ENCODE data around the gene IFIH1.

Gene IFIH1

GRCh38 chr2:162342321-162342720 lies 23.8 kb upstream of the IFIH1 start:
- no peak overlapping the region for H3K4me3 ChIP-seq (ENCODE audit: low read depth, low read length)
- TF ChIP-seq CTCF (IDR thresholded peaks at IDR 0.05; ENCODE audit: borderline replicate concordance, insufficient read depth, low read depth, low read length), result no peak

GRCh38 chr2:162340822-162341221 lies 22.3 kb upstream of the IFIH1 start:
- TF ChIP-seq CTCF (IDR thresholded peaks at IDR 0.05; ENCODE audit: borderline replicate concordance, insufficient read depth, low read depth, low read length), result no peak
- no peak overlapping the region for H3K4me3 ChIP-seq (ENCODE audit: low read depth, low read length)

GRCh38 chr2:162337868-162338267 lies 19.4 kb upstream of the IFIH1 start:
- no peak for TF ChIP-seq CTCF (IDR thresholded peaks at IDR 0.05; ENCODE audit: borderline replicate concordance, insufficient read depth, low read depth, low read length)
- H3K4me3 ChIP-seq (ENCODE audit: low read depth, low read length), result no peak overlapping the region

GRCh38 chr2:162333968-162334367 lies 15.5 kb upstream of the IFIH1 start:
- peak; percentile 52; the same call in 1 of the 2 replicates for TF ChIP-seq CTCF (IDR thresholded peaks at IDR 0.05; ENCODE audit: borderline replicate concordance, insufficient read depth, low read depth, low read length)
- H3K4me3 ChIP-seq (ENCODE audit: low read depth, low read length), result no peak overlapping the region

GRCh38 chr2:162330881-162331280 lies 12.4 kb upstream of the IFIH1 start:
- TF ChIP-seq CTCF (IDR thresholded peaks at IDR 0.05; ENCODE audit: borderline replicate concordance, insufficient read depth, low read depth, low read length), result no peak
- no peak overlapping the region for H3K4me3 ChIP-seq (ENCODE audit: low read depth, low read length)

- TF ChIP-seq CTCF (IDR thresholded peaks at IDR 0.05; ENCODE audit: borderline replicate concordance, insufficient read depth, low read depth, low read length), result no peak
- no peak overlapping the region for H3K4me3 ChIP-seq (ENCODE audit: low read depth, low read length)
These were observed 10.1 kb upstream of the IFIH1 start for GRCh38 chr2:162328424-162329157.

- H3K4me3 ChIP-seq (ENCODE audit: low read depth, low read length), result no peak overlapping the region
- no peak for TF ChIP-seq CTCF (IDR thresholded peaks at IDR 0.05; ENCODE audit: borderline replicate concordance, insufficient read depth, low read depth, low read length)
These were observed 9.3 kb upstream of the IFIH1 start for GRCh38 chr2:162327806-162328205.
